Uterus (tissue), 4 donors: ENCODE measurements around the gene ANKIB1. TPM values are rescaled to one million over a fixed set of nuclear protein-coding genes. Genes with fewer than 3 reads are reported as not detected.

Source experiments
- DNase-seq, 2 donors: peaks; one replicate each; pipeline ENCODE4 v3.0.0-alpha.2; 2019 to 2020
- H3K27ac ChIP-seq, 2 donors: fragments of 200-600 bp; sonication (generic); 1 replicate in 1 of 2; 2 replicates in 1 of 2; pipeline ENCODE4 v1.5.1; 2016 to 2018
- H3K27me3 ChIP-seq, 2 donors: fragments of 200-600 bp; sonication (generic); one replicate each; pipeline ENCODE4 v1.5.1; 2018 to 2019; ENCODE audit warnings: control low read depth in 1 of 2
- H3K36me3 ChIP-seq, 2 donors: fragments of 200-600 bp; sonication (generic); one replicate each; pipeline ENCODE4 v1.5.1; 2019; ENCODE audit warnings: control low read depth in 1 of 2
- H3K4me1 ChIP-seq, 2 donors: fragments of 200-600 bp; sonication (generic); one replicate each; pipeline ENCODE4 v1.5.1; 2018 to 2019; ENCODE audit warnings: control low read depth in 1 of 2
- H3K4me3 ChIP-seq, 2 donors: fragments of 200-600 bp; sonication (generic); 1 replicate in 1 of 2; 2 replicates in 1 of 2; pipeline ENCODE4 v1.5.1; 2018 to 2019; ENCODE audit warnings: mild to moderate bottlenecking in 1 of 2
- H3K9me3 ChIP-seq, 2 donors: fragments of 200-600 bp; sonication (generic); one replicate each; pipeline ENCODE4 v1.5.1; 2019; ENCODE audit warnings: control low read depth in 1 of 2
- CTCF ChIP-seq, 4 experiments: fragments of 200-600 bp in 2 of 4; fragments of 450-650 bp in 2 of 4; sonication (generic) in 2 of 4; IDR thresholded peaks; one replicate each; pipeline ENCODE4 v1.5.1; 2016 to 2019; ENCODE audit warnings: antibody characterized with exemption in 4 of 4, mild to moderate bottlenecking in 2 of 4, moderate library complexity in 1 of 4
- POLR2A ChIP-seq, 2 donors: fragments of 450-650 bp; IDR thresholded peaks; one replicate each; pipeline ENCODE4 v1.6.1; 2016; ENCODE audit warnings: antibody characterized with exemption in 2 of 2, mild to moderate bottlenecking in 1 of 2, moderate library complexity in 1 of 2
- intact Hi-C: fragments of 100-400 bp; cut with DNase I; formaldehyde crosslinking; loops from one replicate; pipeline ENCODE4 v1.15.1; 2023; ENCODE audit warnings: low total_unique reads
- total RNA-seq, 4 donors: library from RNA; depleted of rRNA in 3 of 4; stranded (reverse); fragments of >200 nt in 3 of 4; gene quantifications; one replicate each; pipeline versions ENCODE4 v1.1.0 to v1.2.4, GENCODE V29; 2014 to 2023
- donor health status: DM: yes; HTN: yes; CAD: no.

Gene ANKIB1
- total RNA-seq, 4 donors from 2014 or later, result 27.4 to 100.0 (median 54.6) TPM

DNA sequence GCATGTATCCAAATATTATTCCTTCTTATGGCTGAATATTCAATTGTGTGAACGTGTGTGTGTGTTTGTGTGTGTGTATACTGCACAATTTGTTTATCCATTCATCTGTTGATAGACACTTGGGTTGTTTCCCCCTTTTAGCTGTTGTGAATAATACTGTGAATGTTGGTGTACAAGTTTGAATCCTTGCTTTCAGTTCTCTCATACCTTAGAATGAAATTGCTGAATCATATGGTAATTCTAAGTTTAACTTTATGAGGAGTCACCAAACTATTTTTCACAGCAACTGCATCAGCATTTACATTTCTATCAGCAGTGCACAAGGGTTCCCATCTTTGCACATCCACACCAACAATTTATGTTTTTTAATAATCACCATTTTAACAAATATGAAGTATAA, 114.6 kb downstream of the ANKIB1 start:
- Histone ChIP-seq H3K4me1 (no peaks in the 10 kb centered on the region), H3K4me3 (no peak overlapping the region), H3K27me3 (no peaks in the 10 kb centered on the region), H3K9me3 (no peaks in the 10 kb centered on the region), H3K27ac (no peak overlapping the region), H3K36me3 (no peaks in the 10 kb centered on the region)
- intact Hi-C loops, result no loop called here
- DNase-seq, result no peak
- TF ChIP-seq POLR2A (IDR thresholded peaks at IDR 0.05) (no peak), CTCF (IDR thresholded peaks at IDR 0.05) (no peak)

DNA sequence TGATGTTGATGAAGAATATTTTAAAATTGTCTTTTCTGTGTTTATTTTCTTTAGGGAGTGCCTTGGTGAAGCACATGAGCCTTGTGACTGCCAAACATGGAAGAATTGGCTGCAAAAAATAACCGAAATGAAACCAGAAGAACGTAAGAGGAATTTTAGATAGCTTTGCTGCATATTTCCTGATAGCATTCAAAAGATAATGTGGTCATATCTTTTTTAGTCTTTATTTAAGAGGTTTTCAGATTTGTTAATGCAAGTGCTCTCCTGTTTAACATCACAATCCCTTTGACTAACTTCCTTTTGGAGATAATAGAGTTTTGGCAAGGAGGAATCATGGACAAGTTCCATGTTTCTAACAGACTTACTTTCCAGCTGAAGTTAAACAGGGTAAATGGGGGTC, 116.4 kb downstream of the ANKIB1 start:
- H3K36me3 ChIP-seq, result no peaks in the 10 kb centered on the region
- intact Hi-C loops, result no loop called here

GRCh38 chr7:92366730-92367129, 121.0 kb downstream of the ANKIB1 start:
- intact Hi-C loops, result no loop called here
- no peaks in the 10 kb centered on the region for H3K27me3 ChIP-seq
- no peak overlapping the region for H3K27ac ChIP-seq
- H3K36me3 ChIP-seq, result no peaks in the 10 kb centered on the region
- H3K4me1 ChIP-seq, result no peaks in the 10 kb centered on the region
- H3K9me3 ChIP-seq, result no peaks in the 10 kb centered on the region
- no peak overlapping the region for H3K4me3 ChIP-seq
- no peak for TF ChIP-seq CTCF (IDR thresholded peaks at IDR 0.05)
- no peak for TF ChIP-seq POLR2A (IDR thresholded peaks at IDR 0.05)
- DNase-seq, result no peak

More for the DNA sequence above, 116.4 kb downstream of the ANKIB1 start:
- no peak for DNase-seq
- Histone ChIP-seq H3K27me3 (no peaks in the 10 kb centered on the region), H3K4me1 (no peaks in the 10 kb centered on the region), H3K9me3 (no peaks in the 10 kb centered on the region), H3K27ac (no peak overlapping the region), H3K4me3 (no peak overlapping the region)
- TF ChIP-seq POLR2A (IDR thresholded peaks at IDR 0.05) (no peak), CTCF (IDR thresholded peaks at IDR 0.05) (no peak)

- H3K27me3 ChIP-seq, result no peaks in the 10 kb centered on the region
- no peaks in the 10 kb centered on the region for H3K9me3 ChIP-seq
- H3K4me1 ChIP-seq, result no peaks in the 10 kb centered on the region
- DNase-seq, result no peak
- no peak overlapping the region for H3K4me3 ChIP-seq
- TF ChIP-seq CTCF (IDR thresholded peaks at IDR 0.05) (no peak), POLR2A (IDR thresholded peaks at IDR 0.05) (no peak)
- no peak overlapping the region for H3K27ac ChIP-seq
- intact Hi-C loops, result no loop called here
- no peaks in the 10 kb centered on the region for H3K36me3 ChIP-seq
Observed at GRCh38 chr7:92368741-92369140, 123.0 kb downstream of the ANKIB1 start.

DNA sequence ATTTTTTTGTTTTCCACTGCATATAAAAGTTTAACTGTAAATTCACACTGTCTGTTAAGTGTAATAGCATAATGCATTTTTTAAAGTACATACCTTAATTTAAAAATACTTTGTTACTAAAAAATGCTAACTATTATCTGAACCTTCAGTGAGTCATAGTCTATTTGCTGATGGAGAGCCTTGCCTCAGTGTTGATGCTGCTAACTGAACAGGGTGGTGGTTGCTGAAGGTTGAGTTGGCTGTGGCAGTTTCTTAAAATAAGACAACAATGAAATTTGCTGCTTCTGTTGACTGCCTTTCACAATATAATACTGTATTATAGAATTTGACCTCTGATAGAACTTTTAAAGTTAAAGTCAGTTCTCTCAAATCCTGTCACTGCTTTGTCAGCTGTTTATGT, 129.2 kb downstream of the ANKIB1 start:
- H3K4me3 ChIP-seq, result no peak overlapping the region
- no peak for DNase-seq
- H3K27me3 ChIP-seq, result no peaks in the 10 kb centered on the region
- H3K36me3 ChIP-seq, result no peaks in the 10 kb centered on the region
- H3K9me3 ChIP-seq, result no peaks in the 10 kb centered on the region
- H3K4me1 ChIP-seq, result no peaks in the 10 kb centered on the region
- TF ChIP-seq CTCF (IDR thresholded peaks at IDR 0.05) (no peak), POLR2A (IDR thresholded peaks at IDR 0.05) (no peak)
- H3K27ac ChIP-seq, result no peak overlapping the region
- intact Hi-C loops, result no loop called here
